Smooth muscle cell (in vitro differentiated cells): Measurements from ENCODE around the gene CFAP210. TPM values are rescaled to one million over a fixed set of nuclear protein-coding genes. Genes with fewer than 3 reads are reported as not detected.
"Not testable (repeated sequence)": the region's sequence is repeated elsewhere in the genome, so short reads cannot be mapped to it uniquely, and the experiment has no call there.

ENCODE experiments used
- DNase-seq: peaks from one replicate; lab custom pipeline; 2025; ENCODE audit not compliant: unreplicated experiment; lab: John Stamatoyannopoulos, UW
- H2AFZ ChIP-seq: fragments of 200-600 bp; sonication (generic); 2 replicates; pipeline ENCODE4 v1.6.0; 2016; ENCODE audit warnings: antibody characterized with exemption, low read depth, mild to moderate bottlenecking
- H3F3A ChIP-seq: fragments of 200-600 bp; sonication (generic); 2 replicates; pipeline ENCODE4 v1.6.0; 2017; ENCODE audit warnings: antibody characterized with exemption, low read depth
- H3K27ac ChIP-seq: fragments of 200-600 bp; sonication (generic); 2 replicates; pipeline ENCODE4 v1.5.1; 2016; ENCODE audit warnings: low read depth, mild to moderate bottlenecking
- H3K27me3 ChIP-seq: fragments of 200-600 bp; sonication (generic); 2 replicates; pipeline ENCODE4 v1.6.1; 2016; ENCODE audit warnings: low read depth, mild to moderate bottlenecking
- H3K36me3 ChIP-seq: fragments of 200-600 bp; sonication (generic); 2 replicates; pipeline ENCODE4 v1.5.1; 2016; ENCODE audit warnings: low read depth
- H3K4me1 ChIP-seq: fragments of 200-600 bp; sonication (generic); 2 replicates; pipeline ENCODE4 v1.5.1; 2016; ENCODE audit warnings: low read depth
- H3K4me2 ChIP-seq: fragments of 200-600 bp; sonication (generic); 2 replicates; pipeline ENCODE4 v1.6.0; 2016; ENCODE audit warnings: mild to moderate bottlenecking
- H3K4me3 ChIP-seq: fragments of 200-600 bp; sonication (generic); 2 replicates; pipeline ENCODE4 v1.5.1; 2016; ENCODE audit warnings: mild to moderate bottlenecking
- H3K79me2 ChIP-seq: fragments of 200-600 bp; sonication (generic); 2 replicates; pipeline ENCODE4 v1.6.0; 2016; ENCODE audit warnings: low read depth, mild to moderate bottlenecking
- H3K9ac ChIP-seq: fragments of 200-600 bp; sonication (generic); 2 replicates; pipeline ENCODE4 v1.6.0; 2016; ENCODE audit warnings: low read depth
- H3K9me3 ChIP-seq: fragments of 200-600 bp; sonication (generic); replicated peaks from 2 replicates; pipeline ENCODE4 v1.5.1; 2016; ENCODE audit warnings: low read depth
- H4K20me1 ChIP-seq: fragments of 200-600 bp; sonication (generic); 2 replicates; pipeline ENCODE4 v1.6.0; 2016; ENCODE audit warnings: low read depth
- CTCF ChIP-seq: fragments of 200-600 bp; sonication (generic); IDR thresholded peaks from 2 replicates; pipeline ENCODE4 v1.5.1; 2017; ENCODE audit warnings: borderline replicate concordance, mild to moderate bottlenecking, antibody characterized with exemption; ENCODE audit not compliant: insufficient read depth, poor library complexity, severe bottlenecking
- WGBS: methylation state at CpG from one replicate; pipeline ENCODE4 v1.1.7; 2016; ENCODE audit warnings: low lambda C conversion rate; 5-methylcytosine and 5-hydroxymethylcytosine counted together
- polyA plus RNA-seq: library from polyadenylated mRNA; unstranded; fragments of >200 nt; fragmentation: Nextera tagmentation; extraction: Ambion mirVana; gene quantifications from 2 replicates; pipeline ENCODE4 v1.2.1, GENCODE V29; 2016
- small RNA-seq: library from RNA; depleted of rRNA; stranded (forward); fragments of <200 nt; gene quantifications from one replicate; pipeline ENCODE3, GENCODE V24; 2014
- total RNA-seq: library from RNA; depleted of rRNA; stranded (reverse); fragments of >200 nt; gene quantifications from 2 replicates; pipeline ENCODE4 v1.2.3, GENCODE V29; 2014

Gene CFAP210
- total and polyA plus RNA-seq, 2 experiments from 2014 or later: 0.13 TPM; not detected in 1

- peaks cover 87% of the 10 kb centered on the region for H3K79me2 ChIP-seq
- H3F3A ChIP-seq: no peaks in the 10 kb centered on the region
- TF ChIP-seq CTCF: no peak
- H3K36me3 ChIP-seq: no peaks in the 10 kb centered on the region
- no peak for DNase-seq
- H3K4me1 ChIP-seq: no peaks in the 10 kb centered on the region
- H2AFZ ChIP-seq: no peak overlapping the region
- no peak overlapping the region for H3K9ac ChIP-seq
- H3K4me2 ChIP-seq: no peak overlapping the region
- no peak overlapping the region for H3K4me3 ChIP-seq
- no peak overlapping the region for H3K27ac ChIP-seq
- no peaks in the 10 kb centered on the region for H3K9me3 ChIP-seq
- no peaks in the 10 kb centered on the region for H3K27me3 ChIP-seq
- H4K20me1 ChIP-seq: peaks cover 94% of the 10 kb centered on the region
Measured at GRCh38 chr2:169599568-169599967, 94.6 kb downstream of the CFAP210 start.

- Histone ChIP-seq H3K79me2 (peaks cover 92% of the 10 kb centered on the region), H3K9ac (no peak overlapping the region), H3K27me3 (no peaks in the 10 kb centered on the region), H2AFZ (no peak overlapping the region), H3K4me3 (no peak overlapping the region), H3K4me2 (no peak overlapping the region), H4K20me1 (peaks cover 94% of the 10 kb centered on the region), H3K4me1 (no peaks in the 10 kb centered on the region), H3K27ac (no peak overlapping the region), H3F3A (no peaks in the 10 kb centered on the region), H3K36me3 (no peaks in the 10 kb centered on the region), H3K9me3 (no peaks in the 10 kb centered on the region)
- DNase-seq: no peak
- TF ChIP-seq CTCF: no peak
- 100% methylated on average over 2 of the region's 2 CpGs for whole genome bisulfite sequencing
Measured at GRCh38 chr2:169598982-169599381, 95.2 kb downstream of the CFAP210 start.

- H2AFZ ChIP-seq, H3K36me3 ChIP-seq, H3K27me3 ChIP-seq, DNase-seq, H3K4me2 ChIP-seq, H3K9me3 ChIP-seq, H3K4me1 ChIP-seq, H3K9ac ChIP-seq, H3K27ac ChIP-seq, H3F3A ChIP-seq, H3K4me3 ChIP-seq: not testable (repeated sequence)
- H4K20me1 ChIP-seq: peaks cover 94% of the 10 kb centered on the region
- peaks cover 99% of the 10 kb centered on the region for H3K79me2 ChIP-seq
- 86% methylated on average over 7 of the region's 7 CpGs for WGBS
Measured at GRCh38 chr2:169596546-169596945, 97.7 kb downstream of the CFAP210 start.

Small RNA genes within 50 kb of the gene (small RNA-seq; reads per million reads assigned to genes)
- not detected for gene RF00432

Other genes with a start within 250 kb of the CFAP210 start
- gene BBS5, start 214.9 kb downstream of the CFAP210 start, total RNA-seq: 4.3 and 4.5 TPM in 2 replicates
- gene BBS5, start 214.9 kb downstream of the CFAP210 start, polyA plus RNA-seq: 3.6 and 5.4 TPM in 2 replicates
- gene KLHL41, start 184.7 kb downstream of the CFAP210 start, total RNA-seq: not detected in 2 replicates
- 0.95 TPM in 1 of 2 replicates, not detected in the other for gene KLHL41, start 184.7 kb downstream of the CFAP210 start, polyA plus RNA-seq
- gene FASTKD1, start 120.5 kb downstream of the CFAP210 start, total RNA-seq: 24.7 and 26.3 TPM in 2 replicates
- 17.2 and 21.8 TPM in 2 replicates for gene FASTKD1, start 120.5 kb downstream of the CFAP210 start, polyA plus RNA-seq
- 32.2 and 34.4 TPM in 2 replicates for gene PPIG, start 110.1 kb downstream of the CFAP210 start, total RNA-seq
- gene PPIG, start 110.1 kb downstream of the CFAP210 start, polyA plus RNA-seq: 51.1 and 53.0 TPM in 2 replicates
- gene PHOSPHO2, start 64 bp upstream of the CFAP210 start, total RNA-seq: 0.45 and 1.4 TPM in 2 replicates
- 0.74 and 0.86 TPM in 2 replicates for gene PHOSPHO2, start 64 bp upstream of the CFAP210 start, polyA plus RNA-seq
- 1.1 and 2.9 TPM in 2 replicates for gene KLHL23, start 39.4 kb upstream of the CFAP210 start, total RNA-seq
- gene KLHL23, start 39.4 kb upstream of the CFAP210 start, polyA plus RNA-seq: 1.2 and 2.3 TPM in 2 replicates
- gene SSB, start 104.5 kb upstream of the CFAP210 start, total RNA-seq: 95.8 and 99.1 TPM in 2 replicates
- gene SSB, start 104.5 kb upstream of the CFAP210 start, polyA plus RNA-seq: 91.5 and 132 TPM in 2 replicates
- 72.5 and 84.0 TPM in 2 replicates for gene METTL5, start 130.5 kb upstream of the CFAP210 start, total RNA-seq
- 79.8 and 80.5 TPM in 2 replicates for gene METTL5, start 130.5 kb upstream of the CFAP210 start, polyA plus RNA-seq
- gene UBR3, start 133.0 kb upstream of the CFAP210 start, total RNA-seq: 28.5 and 35.1 TPM in 2 replicates
- gene UBR3, start 133.0 kb upstream of the CFAP210 start, polyA plus RNA-seq: 7.0 and 7.6 TPM in 2 replicates